Mesodermal cell (in vitro differentiated cells): ENCODE data around the gene CADM1.

ENCODE experiments used
- H3K27ac ChIP-seq: 2 replicates; pipeline ENCODE4 v1.7.0; 2013; ENCODE audit warnings: mild to moderate bottlenecking, low read depth, low read length, moderate library complexity; ENCODE audit not compliant: severe bottlenecking
- H3K36me3 ChIP-seq: 2 replicates; pipeline ENCODE4 v1.7.1; 2013; ENCODE audit warnings: mild to moderate bottlenecking, low read length, moderate library complexity; ENCODE audit not compliant: control insufficient read depth, insufficient read depth
- H3K4me1 ChIP-seq: one replicate; pipeline ENCODE4 v1.7.1; 2013; ENCODE audit warnings: mild to moderate bottlenecking, low read length; ENCODE audit not compliant: insufficient read depth, control insufficient read depth, poor library complexity, severe bottlenecking
- H3K4me3 ChIP-seq: 2 replicates; pipeline ENCODE4 v1.7.0; 2013; ENCODE audit warnings: low read length, control low read depth, mild to moderate bottlenecking; ENCODE audit not compliant: insufficient read depth, poor library complexity, severe bottlenecking; ENCODE audit errors: extremely low read depth
- H3K9me3 ChIP-seq: 2 replicates; pipeline ENCODE4 v1.7.1; 2013; ENCODE audit warnings: mild to moderate bottlenecking, low read length, moderate library complexity; ENCODE audit not compliant: control insufficient read depth
- WGBS, 2 experiments: methylation state at CpG; one replicate each; pipeline ENCODE4 v1.1.5; 2013; ENCODE audit warnings: missing lambda C conversion rate in 2 of 2; ENCODE audit not compliant: insufficient coverage in 2 of 2; 5-methylcytosine and 5-hydroxymethylcytosine counted together

CADM1 gene

GRCh38 chr11:115407496-115407895, 96.7 kb downstream of the CADM1 start:
- H3K4me1 ChIP-seq, result peaks cover 9% of the 10 kb centered on the region
- WGBS, 2 experiments, result 71 to 74% methylated on average over 2 to 3 of the region's 5 CpGs
- no peaks in the 10 kb centered on the region for H3K36me3 ChIP-seq
- no peak overlapping the region for H3K4me3 ChIP-seq
- no peak overlapping the region for H3K27ac ChIP-seq
- no peaks in the 10 kb centered on the region for H3K9me3 ChIP-seq

- Histone ChIP-seq H3K36me3 (no peaks in the 10 kb centered on the region), H3K4me1 (peaks cover 9% of the 10 kb centered on the region), H3K9me3 (no peaks in the 10 kb centered on the region), H3K27ac (no peak overlapping the region), H3K4me3 (no peak overlapping the region)
- WGBS, 2 experiments, result no CpG with 5 or more reads among the region's 4 CpGs
Measured at GRCh38 chr11:115406404-115406803, 97.8 kb downstream of the CADM1 start.

DNA sequence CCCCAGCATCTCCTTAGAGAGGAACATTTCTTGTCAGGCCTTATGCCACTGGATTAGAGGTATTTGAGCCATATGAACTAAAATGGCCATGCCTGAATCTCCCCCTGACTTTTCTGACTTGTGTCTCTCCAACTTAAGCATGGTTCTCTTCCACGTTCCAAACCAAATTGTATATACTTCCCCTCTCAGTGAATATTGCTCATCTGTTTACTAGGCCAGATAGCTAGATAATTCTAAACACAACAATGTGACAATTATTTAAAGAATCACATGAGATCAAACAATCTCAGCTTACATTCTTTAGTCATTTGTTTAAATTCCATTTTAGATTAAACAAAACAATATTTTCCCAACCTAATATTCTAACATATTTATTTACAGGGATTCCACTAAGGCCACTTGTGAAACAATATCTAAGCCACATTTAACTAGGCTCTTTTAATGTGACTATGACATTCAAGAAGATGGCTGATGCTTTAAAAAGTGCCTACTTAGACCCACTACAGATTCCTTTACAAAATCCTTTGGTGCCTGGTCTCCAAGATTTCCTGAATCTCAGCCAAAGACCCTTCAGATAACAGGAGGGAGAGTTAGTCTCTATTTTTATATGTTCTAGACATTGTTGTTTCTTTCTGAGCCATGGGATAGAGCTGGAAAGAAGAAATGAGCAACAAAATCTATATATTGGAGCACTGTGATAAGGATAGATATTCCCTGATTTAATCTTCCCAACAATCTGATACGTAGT, 105.7 kb downstream of the CADM1 start:
- 60% methylated on average over 1 of the region's 2 CpGs; no CpG with 5 or more reads in 1 of the 2 experiments for WGBS, 2 experiments
- no peaks in the 10 kb centered on the region for H3K9me3 ChIP-seq

GRCh38 chr11:115396533-115396932, 107.7 kb downstream of the CADM1 start:
- Histone ChIP-seq H3K4me3 (no peak overlapping the region), H3K9me3 (no peaks in the 10 kb centered on the region), H3K36me3 (no peaks in the 10 kb centered on the region), H3K27ac (no peak overlapping the region), H3K4me1 (peaks cover 3% of the 10 kb centered on the region)
- no CpG with 5 or more reads among the region's 1 CpG for WGBS, 2 experiments

More for the DNA sequence above, 105.7 kb downstream of the CADM1 start:
- H3K27ac ChIP-seq, result no peak overlapping the region
- H3K4me1 ChIP-seq, result no peaks in the 10 kb centered on the region
- H3K4me3 ChIP-seq, result no peak overlapping the region
- no peaks in the 10 kb centered on the region for H3K36me3 ChIP-seq

DNA sequence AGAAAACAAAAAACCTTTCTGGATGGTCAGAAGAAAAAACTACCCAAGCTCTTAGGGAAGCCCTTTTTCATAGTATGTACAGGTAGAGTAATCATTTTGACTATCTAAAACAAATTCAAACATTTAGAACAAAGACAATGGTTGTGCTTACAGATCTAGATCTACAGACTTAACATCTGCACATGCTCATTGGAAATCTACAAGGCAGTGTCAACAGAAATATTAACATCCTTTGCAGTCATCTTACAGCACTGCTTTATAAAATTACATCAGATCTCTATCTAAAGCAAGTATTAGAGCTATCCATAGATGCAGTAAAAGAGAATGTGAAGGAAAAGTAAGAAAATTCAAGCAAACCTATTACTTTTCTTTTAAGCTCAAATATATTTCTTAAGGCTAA, 110.3 kb downstream of the CADM1 start:
- no peaks in the 10 kb centered on the region for H3K9me3 ChIP-seq
- no peak overlapping the region for H3K4me3 ChIP-seq
- no peaks in the 10 kb centered on the region for H3K36me3 ChIP-seq
- no peak overlapping the region for H3K27ac ChIP-seq
- H3K4me1 ChIP-seq, result peaks cover 9% of the 10 kb centered on the region

DNA sequence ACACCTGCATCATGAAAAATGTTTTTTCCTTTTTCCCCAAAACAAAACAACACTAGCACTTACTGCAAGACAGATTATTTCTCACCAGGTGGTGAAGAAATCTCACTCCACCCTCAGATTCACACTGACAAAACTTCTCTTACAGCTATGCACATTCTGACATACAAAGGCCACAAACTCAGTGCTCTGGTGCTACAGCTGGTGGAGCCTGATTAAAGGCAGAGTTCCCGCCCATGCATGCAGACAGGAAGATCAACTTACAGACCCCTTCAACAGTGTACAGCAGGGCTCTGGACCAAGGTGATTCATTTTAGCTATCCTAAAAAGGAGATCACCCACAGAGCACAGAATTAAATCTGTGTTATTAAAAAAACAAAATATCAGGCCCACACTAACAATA, 112.6 kb downstream of the CADM1 start:
- no peak overlapping the region for H3K4me3 ChIP-seq
- H3K9me3 ChIP-seq, result no peaks in the 10 kb centered on the region
- H3K36me3 ChIP-seq, result no peaks in the 10 kb centered on the region
- 11% methylated on average over 1 of the region's 1 CpG; no CpG with 5 or more reads in 1 of the 2 experiments for WGBS, 2 experiments
- no peak overlapping the region for H3K27ac ChIP-seq
- H3K4me1 ChIP-seq, result peaks cover 9% of the 10 kb centered on the region

DNA sequence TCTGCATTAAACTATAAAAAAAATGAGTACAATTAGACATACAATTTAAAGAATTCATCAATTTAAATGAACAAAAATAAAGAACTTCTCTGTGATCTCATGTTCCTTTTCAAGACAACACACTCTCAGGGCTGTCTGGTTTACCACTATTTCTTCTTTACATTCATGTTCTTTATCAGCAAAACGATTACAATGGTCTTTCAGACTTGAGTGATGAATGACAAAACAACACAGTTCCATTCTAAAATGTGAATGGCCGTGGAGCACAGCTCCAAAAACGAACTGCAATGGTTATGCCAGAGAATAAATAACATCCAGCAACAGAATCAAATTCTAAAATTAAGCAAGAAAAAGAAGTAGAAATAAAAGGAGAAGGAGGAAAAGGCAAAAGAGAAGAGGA, 113.1 kb downstream of the CADM1 start:
- Histone ChIP-seq H3K4me3 (no peak overlapping the region), H3K9me3 (no peaks in the 10 kb centered on the region), H3K27ac (no peak overlapping the region), H3K36me3 (no peaks in the 10 kb centered on the region), H3K4me1 (peaks cover 9% of the 10 kb centered on the region)
- no CpG with 5 or more reads among the region's 3 CpGs for WGBS, 2 experiments

DNA sequence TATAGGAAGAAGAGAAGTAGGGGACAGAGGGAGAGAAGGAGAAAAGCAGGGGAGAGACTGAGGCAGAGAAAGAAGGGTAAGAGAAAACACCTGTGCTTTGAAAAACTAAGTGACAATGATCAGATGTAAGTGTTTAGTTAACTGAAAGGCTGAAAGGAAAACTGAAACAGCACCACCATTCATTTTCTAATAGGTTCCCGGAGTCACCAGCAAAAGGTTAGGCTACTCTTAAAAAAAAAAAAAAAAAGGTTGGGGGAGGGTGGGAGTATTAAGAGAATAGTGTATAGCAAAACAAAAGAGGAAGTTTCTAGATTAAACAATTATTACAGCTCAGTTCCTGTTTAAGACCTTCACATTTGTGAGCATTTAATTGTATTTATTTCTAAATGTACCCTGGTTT, 113.8 kb downstream of the CADM1 start:
- no peaks in the 10 kb centered on the region for H3K9me3 ChIP-seq
- no peaks in the 10 kb centered on the region for H3K36me3 ChIP-seq
- H3K27ac ChIP-seq, result no peak overlapping the region
- peaks cover 9% of the 10 kb centered on the region for H3K4me1 ChIP-seq
- H3K4me3 ChIP-seq, result no peak overlapping the region
- no CpG with 5 or more reads among the region's 1 CpG for WGBS, 2 experiments

DNA sequence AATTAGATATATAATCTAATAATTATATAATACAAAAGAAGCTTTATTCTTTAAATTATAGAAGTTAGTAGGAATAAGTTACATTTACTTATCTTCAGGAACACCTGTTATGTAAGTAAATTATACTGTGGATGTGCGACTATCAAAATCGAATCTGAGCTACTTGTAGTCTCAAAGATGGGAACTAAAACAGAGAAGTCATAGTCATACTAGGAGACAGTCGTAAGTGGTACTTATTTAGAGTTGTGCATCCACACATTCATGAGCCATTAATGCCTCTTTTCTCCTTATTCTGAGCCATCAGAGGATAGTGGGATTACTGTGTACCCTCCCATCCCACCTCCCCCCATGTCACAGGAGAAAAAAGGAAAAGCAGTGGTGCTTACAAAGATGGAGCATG, 114.4 kb downstream of the CADM1 start:
- H3K4me3 ChIP-seq, result no peak overlapping the region
- H3K9me3 ChIP-seq, result no peaks in the 10 kb centered on the region
- H3K36me3 ChIP-seq, result no peaks in the 10 kb centered on the region
- 77% methylated on average over 3 of the region's 3 CpGs; no CpG with 5 or more reads in 1 of the 2 experiments for WGBS, 2 experiments
- H3K4me1 ChIP-seq, result peaks cover 9% of the 10 kb centered on the region
- H3K27ac ChIP-seq, result no peak overlapping the region

- Histone ChIP-seq H3K4me1 (no peaks in the 10 kb centered on the region), H3K9me3 (no peaks in the 10 kb centered on the region)
Measured at GRCh38 chr11:115385226-115385625, 119.0 kb downstream of the CADM1 start.

DNA sequence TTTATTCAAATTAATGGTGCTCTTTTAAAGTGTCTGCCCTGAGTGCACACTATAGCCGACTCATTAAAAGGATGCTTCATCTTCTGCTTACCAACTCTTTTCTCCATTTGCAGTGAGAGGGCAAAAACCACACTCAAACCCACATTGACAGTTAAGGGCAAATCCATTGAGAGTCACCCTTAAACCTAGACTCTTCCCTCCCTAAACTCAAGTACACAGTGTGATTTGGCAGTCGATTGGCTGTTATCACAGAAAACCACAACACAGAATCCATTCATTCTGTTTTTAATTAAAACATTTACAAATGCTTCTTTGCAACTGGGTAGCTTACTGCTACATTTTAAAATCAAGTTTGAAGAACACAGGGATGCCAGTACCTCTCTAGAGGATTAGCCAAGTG, 120.0 kb downstream of the CADM1 start:
- Histone ChIP-seq H3K9me3 (no peaks in the 10 kb centered on the region), H3K36me3 (no peaks in the 10 kb centered on the region), H3K4me3 (no peak overlapping the region), H3K4me1 (no peaks in the 10 kb centered on the region), H3K27ac (no peak overlapping the region)
- 92 to 100% methylated on average over 2 of the region's 2 CpGs for WGBS, 2 experiments

More at GRCh38 chr11:115385226-115385625, 119.0 kb downstream of the CADM1 start:
- H3K4me3 ChIP-seq, result no peak overlapping the region
- no peaks in the 10 kb centered on the region for H3K36me3 ChIP-seq
- H3K27ac ChIP-seq, result no peak overlapping the region
